ENCODE data around the gene KLHDC4. TPM values are rescaled to one million over a fixed set of nuclear protein-coding genes. Genes with fewer than 3 reads are reported as not detected.

KLHDC4 gene
- total RNA-seq, 1 experiment from 2014 or later: 36.3 TPM

DNA sequence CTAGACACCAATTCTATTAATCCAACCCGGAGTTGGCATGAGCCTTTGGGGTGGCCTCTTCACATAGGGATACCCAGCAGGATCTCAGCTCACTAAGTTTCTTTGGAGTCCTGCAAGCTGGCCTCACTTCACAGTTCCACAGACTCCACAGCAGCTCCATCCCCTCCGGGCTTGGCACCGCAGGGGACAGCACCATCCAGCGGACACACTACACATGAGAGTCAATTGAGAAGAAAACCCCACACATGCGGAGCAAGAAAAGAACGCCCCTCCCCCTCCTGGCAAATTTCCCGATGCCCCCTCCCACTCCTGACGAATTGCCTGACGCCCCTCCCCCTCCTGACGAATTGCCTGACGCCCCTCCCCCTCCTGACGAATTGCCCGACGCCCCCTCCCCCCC lies 31.1 kb downstream of the KLHDC4 start:
- ChIA-PET CTCF (no interaction called here), POLR2A (ENCODE audit: unreplicated experiment) (no interaction called here)
- no peak for DNase-seq
- intact Hi-C loops (cut with micrococcal nuclease): no loop called here
- no peaks in the 10 kb centered on the region for H3K4me1 ChIP-seq (ENCODE audit: insufficient read depth, low read length)
- no peak overlapping the region for H3K4me3 ChIP-seq (ENCODE audit: low read length)
- no peaks in the 10 kb centered on the region for H4K20me1 ChIP-seq (ENCODE audit: low read length)
- H3F3A ChIP-seq (ENCODE audit: low read length, unreplicated experiment): no peaks in the 10 kb centered on the region
- H3K79me2 ChIP-seq (ENCODE audit: low read length): 0 out of 2 replicates have a peak, but pooled peaks cover 11% of the 10 kb centered on the region
- H3K27me3 ChIP-seq (ENCODE audit: low read length): no peaks in the 10 kb centered on the region
- no TSS peak for BruUV-seq (replicated peaks)
- H2AFZ ChIP-seq (ENCODE audit: low read length): no peak overlapping the region
- no peaks in the 10 kb centered on the region for H3K9me2 ChIP-seq (replicated peaks; ENCODE audit: low read length)
- no peak overlapping the region for H3K9ac ChIP-seq (ENCODE audit: low read length)
- no peaks in the 10 kb centered on the region for H3K9me3 ChIP-seq (ENCODE audit: low read length)
- H3K27ac ChIP-seq (ENCODE audit: low read length): no peak overlapping the region
- peaks cover 5% of the 10 kb centered on the region; the same call in 1 of the 2 replicates for H3K36me3 ChIP-seq (ENCODE audit: low read depth, low read length)
- TF ChIP-seq EZH2 (IDR thresholded peaks at IDR 0.05; ENCODE audit: low read length, unreplicated experiment) (no peak), EZH2phosphoT487 (IDR thresholded peaks at IDR 0.05; ENCODE audit: borderline replicate concordance, low read length) (no peak)
- TF ChIP-seq, protein P1, sequence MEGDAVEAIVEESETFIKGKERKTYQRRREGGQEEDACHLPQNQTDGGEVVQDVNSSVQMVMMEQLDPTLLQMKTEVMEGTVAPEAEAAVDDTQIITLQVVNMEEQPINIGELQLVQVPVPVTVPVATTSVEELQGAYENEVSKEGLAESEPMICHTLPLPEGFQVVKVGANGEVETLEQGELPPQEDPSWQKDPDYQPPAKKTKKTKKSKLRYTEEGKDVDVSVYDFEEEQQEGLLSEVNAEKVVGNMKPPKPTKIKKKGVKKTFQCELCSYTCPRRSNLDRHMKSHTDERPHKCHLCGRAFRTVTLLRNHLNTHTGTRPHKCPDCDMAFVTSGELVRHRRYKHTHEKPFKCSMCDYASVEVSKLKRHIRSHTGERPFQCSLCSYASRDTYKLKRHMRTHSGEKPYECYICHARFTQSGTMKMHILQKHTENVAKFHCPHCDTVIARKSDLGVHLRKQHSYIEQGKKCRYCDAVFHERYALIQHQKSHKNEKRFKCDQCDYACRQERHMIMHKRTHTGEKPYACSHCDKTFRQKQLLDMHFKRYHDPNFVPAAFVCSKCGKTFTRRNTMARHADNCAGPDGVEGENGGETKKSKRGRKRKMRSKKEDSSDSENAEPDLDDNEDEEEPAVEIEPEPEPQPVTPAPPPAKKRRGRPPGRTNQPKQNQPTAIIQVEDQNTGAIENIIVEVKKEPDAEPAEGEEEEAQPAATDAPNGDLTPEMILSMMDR (conservative IDR thresholded peaks at IDR 0.05; ENCODE audit: low read depth, low read length): no peak
- ATAC-seq: no peak
- H3K4me2 ChIP-seq (ENCODE audit: low read length): no peak overlapping the region

DNA sequence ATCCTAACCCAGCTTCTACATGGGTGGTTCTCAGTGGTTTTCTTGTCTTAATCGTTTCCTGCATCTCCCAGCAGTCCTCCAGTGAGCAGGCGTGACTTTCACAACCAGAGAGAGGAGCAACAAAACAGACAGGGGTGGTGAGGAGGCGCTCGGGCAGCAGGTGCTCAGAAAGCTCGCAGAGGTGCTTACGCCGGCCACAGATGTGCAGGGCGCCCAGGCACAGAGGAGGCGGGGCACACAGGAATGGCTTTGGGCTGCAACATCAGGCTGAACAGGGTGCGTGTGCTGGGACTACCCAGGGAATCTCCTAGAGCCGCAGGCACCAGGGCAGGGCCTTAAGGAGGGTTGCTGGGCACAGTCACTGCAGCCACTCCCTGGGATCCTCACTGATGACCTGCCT lies 32.6 kb downstream of the KLHDC4 start:
- 0 out of 2 replicates have a peak, but pooled peaks cover 11% of the 10 kb centered on the region for H3K79me2 ChIP-seq (ENCODE audit: low read length)
- no peak for DNase-seq
- no peak overlapping the region for H3K4me2 ChIP-seq (ENCODE audit: low read length)
- H3K4me3 ChIP-seq (ENCODE audit: low read length): no peak overlapping the region
- peaks cover 9% of the 10 kb centered on the region for H3K36me3 ChIP-seq (ENCODE audit: low read depth, low read length)
- no peak for TF ChIP-seq EZH2 (IDR thresholded peaks at IDR 0.05; ENCODE audit: low read length, unreplicated experiment)
- TF ChIP-seq, protein P1 (conservative IDR thresholded peaks at IDR 0.05; ENCODE audit: low read depth, low read length): no peak
- TF ChIP-seq EZH2phosphoT487 (IDR thresholded peaks at IDR 0.05; ENCODE audit: borderline replicate concordance, low read length): no peak
- no peak for ATAC-seq
- no peak overlapping the region for H3K27ac ChIP-seq (ENCODE audit: low read length)
- no peaks in the 10 kb centered on the region for H4K20me1 ChIP-seq (ENCODE audit: low read length)
- BruUV-seq (replicated peaks): no TSS peak
- no peaks in the 10 kb centered on the region for H3K9me3 ChIP-seq (ENCODE audit: low read length)
- H2AFZ ChIP-seq (ENCODE audit: low read length): no peak overlapping the region
- ChIA-PET CTCF (no interaction called here), POLR2A (ENCODE audit: unreplicated experiment) (no interaction called here)
- no peaks in the 10 kb centered on the region for H3K9me2 ChIP-seq (replicated peaks; ENCODE audit: low read length)
- H3K9ac ChIP-seq (ENCODE audit: low read length): no peak overlapping the region
- no peaks in the 10 kb centered on the region for H3K27me3 ChIP-seq (ENCODE audit: low read length)
- no peaks in the 10 kb centered on the region for H3F3A ChIP-seq (ENCODE audit: low read length, unreplicated experiment)
- no peaks in the 10 kb centered on the region for H3K4me1 ChIP-seq (ENCODE audit: insufficient read depth, low read length)
- intact Hi-C loops (cut with micrococcal nuclease): no loop called here

DNA sequence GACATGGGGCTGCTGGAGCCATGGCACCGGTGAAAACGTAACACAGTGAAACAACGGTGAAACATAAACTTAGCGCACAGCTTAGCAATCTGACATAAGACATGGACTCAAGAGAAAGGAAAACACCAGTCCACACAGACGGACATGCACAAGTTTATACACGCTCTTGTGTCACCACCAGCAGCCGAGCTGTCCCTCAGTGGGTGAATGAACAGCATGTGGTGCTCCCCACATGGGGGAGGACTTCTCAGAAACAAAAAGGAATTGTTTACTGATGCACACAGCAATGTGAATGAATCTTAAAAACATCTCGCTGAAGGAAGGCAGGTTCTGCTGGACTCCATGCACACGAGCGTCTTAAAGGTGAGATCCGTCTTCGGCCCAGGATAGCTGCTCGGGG lies 34.2 kb downstream of the KLHDC4 start:
- ChIA-PET POLR2A (ENCODE audit: unreplicated experiment) (no interaction called here), CTCF (no interaction called here)
- H3K27me3 ChIP-seq (ENCODE audit: low read length): no peaks in the 10 kb centered on the region
- TF ChIP-seq, protein P1 (conservative IDR thresholded peaks at IDR 0.05; ENCODE audit: low read depth, low read length): no peak
- TF ChIP-seq EZH2phosphoT487 (IDR thresholded peaks at IDR 0.05; ENCODE audit: borderline replicate concordance, low read length): no peak
- no peak for TF ChIP-seq EZH2 (IDR thresholded peaks at IDR 0.05; ENCODE audit: low read length, unreplicated experiment)
- no peaks in the 10 kb centered on the region for H3K4me1 ChIP-seq (ENCODE audit: insufficient read depth, low read length)
- no peaks in the 10 kb centered on the region for H3K9me2 ChIP-seq (replicated peaks; ENCODE audit: low read length)
- no peak overlapping the region for H3K9ac ChIP-seq (ENCODE audit: low read length)
- no peak for ATAC-seq
- H3K79me2 ChIP-seq (ENCODE audit: low read length): 0 out of 2 replicates have a peak, but pooled peaks cover 11% of the 10 kb centered on the region
- H3K4me3 ChIP-seq (ENCODE audit: low read length): no peak overlapping the region
- no peak overlapping the region for H2AFZ ChIP-seq (ENCODE audit: low read length)
- DNase-seq: no peak
- intact Hi-C loops (cut with micrococcal nuclease): no loop called here
- H4K20me1 ChIP-seq (ENCODE audit: low read length): no peaks in the 10 kb centered on the region
- BruUV-seq (replicated peaks): no TSS peak
- no peak overlapping the region for H3K27ac ChIP-seq (ENCODE audit: low read length)
- no peaks in the 10 kb centered on the region for H3K9me3 ChIP-seq (ENCODE audit: low read length)
- peaks cover 9% of the 10 kb centered on the region for H3K36me3 ChIP-seq (ENCODE audit: low read depth, low read length)
- no peak overlapping the region for H3K4me2 ChIP-seq (ENCODE audit: low read length)
- H3F3A ChIP-seq (ENCODE audit: low read length, unreplicated experiment): no peaks in the 10 kb centered on the region
